DMS53 (cell line): ENCODE measurements around the gene FCHSD2.
"Not testable (repeated sequence)": the region's sequence is repeated elsewhere in the genome, so short reads cannot be mapped to it uniquely, and the experiment has no call there.

ENCODE experiments used
- DNase-seq: peaks from one replicate; lab custom pipeline; 2025; lab: John Stamatoyannopoulos, UW

FCHSD2 gene

GRCh38 chr11:73151416-73151815, 9.3 kb upstream of the FCHSD2 start:
- no peak for DNase-seq

GRCh38 chr11:73149105-73149504, 7.0 kb upstream of the FCHSD2 start:
- DNase-seq = no peak

- DNase-seq = peak; percentile 50
These were observed 5.9 kb upstream of the FCHSD2 start for GRCh38 chr11:73147771-73148681.

GRCh38 chr11:73145986-73146575, 4.0 kb upstream of the FCHSD2 start:
- no peak for DNase-seq

- peak; percentile 88 for DNase-seq
These were observed 1.2 kb upstream of the FCHSD2 start for GRCh38 chr11:73143126-73143838.

- peak; percentile 95 for DNase-seq
These were observed 600 bp downstream of the FCHSD2 start for GRCh38 chr11:73141309-73142127.

GRCh38 chr11:73141031-73141308, 1.1 kb downstream of the FCHSD2 start:
- DNase-seq = peak; percentile 78

GRCh38 chr11:73140213-73141030, 1.7 kb downstream of the FCHSD2 start:
- DNase-seq = peak; percentile 78

GRCh38 chr11:73139476-73140198, 2.5 kb downstream of the FCHSD2 start:
- no peak for DNase-seq

- no peak for DNase-seq
These were observed 4.2 kb downstream of the FCHSD2 start for GRCh38 chr11:73137944-73138274.

- DNase-seq = no peak
These were observed 4.7 kb downstream of the FCHSD2 start for GRCh38 chr11:73137262-73137943.

- DNase-seq = not testable (repeated sequence)
These were observed 5.4 kb downstream of the FCHSD2 start for GRCh38 chr11:73136722-73137121.

GRCh38 chr11:73135346-73136284, 6.5 kb downstream of the FCHSD2 start:
- no peak for DNase-seq

GRCh38 chr11:73132349-73132748, 9.8 kb downstream of the FCHSD2 start:
- DNase-seq = not testable (repeated sequence)

GRCh38 chr11:73130181-73130580, 11.9 kb downstream of the FCHSD2 start:
- no peak for DNase-seq

- DNase-seq = no peak
These were observed 12.9 kb downstream of the FCHSD2 start for GRCh38 chr11:73129198-73129597.

- no peak for DNase-seq
These were observed 15.2 kb downstream of the FCHSD2 start for GRCh38 chr11:73126804-73127480.

GRCh38 chr11:73124800-73125199, 17.3 kb downstream of the FCHSD2 start:
- no peak for DNase-seq
